ENCODE results near the gene PTPRK.

Gene PTPRK

GRCh38 chr6:128500749-128501600, 19.4 kb downstream of the PTPRK start:
- no peak for DNase-seq (ENCODE audit: extremely low spot score)
- POLR2A ChIA-PET: no interaction called here
- CTCF ChIA-PET: no interaction called here
- TF ChIP-seq PKNOX1 (IDR thresholded peaks at IDR 0.05): no peak
- no peak for TF ChIP-seq FOXA1 (IDR thresholded peaks at IDR 0.05)
- no peak for TF ChIP-seq ARNT (IDR thresholded peaks at IDR 0.05)
- TF ChIP-seq HDGF (IDR thresholded peaks at IDR 0.05; ENCODE audit: borderline replicate concordance): no peak
- TF ChIP-seq NFRKB (IDR thresholded peaks at IDR 0.05): no peak
- no peak for TF ChIP-seq CTBP1 (IDR thresholded peaks at IDR 0.05; ENCODE audit: borderline replicate concordance)
- no peak for TF ChIP-seq ZNF384 (IDR thresholded peaks at IDR 0.05)
- TF ChIP-seq SP1 (IDR thresholded peaks at IDR 0.05): no peak
- TF ChIP-seq FOXM1 (IDR thresholded peaks at IDR 0.05; ENCODE audit: borderline replicate concordance): no peak
- no peak for TF ChIP-seq L3MBTL2 (conservative IDR thresholded peaks at IDR 0.05)
- no peak for TF ChIP-seq SUZ12 (IDR thresholded peaks at IDR 0.05)
- TF ChIP-seq TARDBP (IDR thresholded peaks at IDR 0.05): no peak
- no peak for TF ChIP-seq ELF4 (IDR thresholded peaks at IDR 0.05)
- no peak for TF ChIP-seq BHLHE40 (IDR thresholded peaks at IDR 0.05; ENCODE audit: borderline replicate concordance)
- TF ChIP-seq FOXK2 (IDR thresholded peaks at IDR 0.05): no peak
- no peak for TF ChIP-seq LEF1 (IDR thresholded peaks at IDR 0.05; ENCODE audit: borderline replicate concordance)

GRCh38 chr6:128500014-128500413, 20.4 kb downstream of the PTPRK start:
- DNase-seq (ENCODE audit: extremely low spot score): no peak
- TF ChIP-seq SUZ12 (IDR thresholded peaks at IDR 0.05) (no peak), ELF4 (IDR thresholded peaks at IDR 0.05) (no peak), ZNF384 (IDR thresholded peaks at IDR 0.05) (no peak), LEF1 (IDR thresholded peaks at IDR 0.05; ENCODE audit: borderline replicate concordance) (no peak), TARDBP (IDR thresholded peaks at IDR 0.05) (no peak), FOXA1 (IDR thresholded peaks at IDR 0.05) (no peak), HDGF (IDR thresholded peaks at IDR 0.05; ENCODE audit: borderline replicate concordance) (no peak), FOXM1 (IDR thresholded peaks at IDR 0.05; ENCODE audit: borderline replicate concordance) (no peak)
- POLR2A ChIA-PET: no interaction called here
- CTCF ChIA-PET: interaction anchor here (1.1 kb wide), 1 partner anchor 13 kb away, joined by 3 read pairs; no protein-coding TSS in a partner anchor

- TF ChIP-seq CTBP1 (IDR thresholded peaks at IDR 0.05; ENCODE audit: borderline replicate concordance): no peak
- TF ChIP-seq ELF4 (IDR thresholded peaks at IDR 0.05): no peak
- no peak for TF ChIP-seq LEF1 (IDR thresholded peaks at IDR 0.05; ENCODE audit: borderline replicate concordance)
- no peak for TF ChIP-seq SUZ12 (IDR thresholded peaks at IDR 0.05)
- TF ChIP-seq NFRKB (IDR thresholded peaks at IDR 0.05): no peak
- TF ChIP-seq ZNF384 (IDR thresholded peaks at IDR 0.05): no peak
- no peak for TF ChIP-seq FOXA1 (IDR thresholded peaks at IDR 0.05)
- TF ChIP-seq FOXM1 (IDR thresholded peaks at IDR 0.05; ENCODE audit: borderline replicate concordance): no peak
- no peak for TF ChIP-seq SP1 (IDR thresholded peaks at IDR 0.05)
- no peak for TF ChIP-seq BHLHE40 (IDR thresholded peaks at IDR 0.05; ENCODE audit: borderline replicate concordance)
- no peak for TF ChIP-seq FOXK2 (IDR thresholded peaks at IDR 0.05)
- TF ChIP-seq PKNOX1 (IDR thresholded peaks at IDR 0.05): no peak
- TF ChIP-seq TARDBP (IDR thresholded peaks at IDR 0.05): no peak
- TF ChIP-seq L3MBTL2 (conservative IDR thresholded peaks at IDR 0.05): no peak
- TF ChIP-seq HDGF (IDR thresholded peaks at IDR 0.05; ENCODE audit: borderline replicate concordance): no peak
- TF ChIP-seq ARNT (IDR thresholded peaks at IDR 0.05): no peak
- DNase-seq (ENCODE audit: extremely low spot score): no peak
- CTCF ChIA-PET: interaction anchor here (0.6 to 1.1 kb wide), 2 partner anchors 12 to 243 kb away, joined by 3 read pairs; no protein-coding TSS in a partner anchor
- POLR2A ChIA-PET: no interaction called here
These were observed 21.2 kb downstream of the PTPRK start for GRCh38 chr6:128499079-128499731.

- TF ChIP-seq ELF4 (IDR thresholded peaks at IDR 0.05) (no peak), ZNF384 (IDR thresholded peaks at IDR 0.05) (no peak), TARDBP (IDR thresholded peaks at IDR 0.05) (no peak), SP1 (IDR thresholded peaks at IDR 0.05) (no peak), FOXA1 (IDR thresholded peaks at IDR 0.05) (no peak), SUZ12 (IDR thresholded peaks at IDR 0.05) (no peak), HDGF (IDR thresholded peaks at IDR 0.05; ENCODE audit: borderline replicate concordance) (no peak), FOXK2 (IDR thresholded peaks at IDR 0.05) (no peak), NFRKB (IDR thresholded peaks at IDR 0.05) (no peak), FOXM1 (IDR thresholded peaks at IDR 0.05; ENCODE audit: borderline replicate concordance) (no peak), CTBP1 (IDR thresholded peaks at IDR 0.05; ENCODE audit: borderline replicate concordance) (no peak)
- ChIA-PET CTCF (interaction anchor here (0.7 kb wide), 1 partner anchor 983 kb away, joined by 3 read pairs; no protein-coding TSS in a partner anchor), POLR2A (no interaction called here)
These were observed 22.2 kb downstream of the PTPRK start for GRCh38 chr6:128498234-128498633.

GRCh38 chr6:128495536-128496333, 24.7 kb downstream of the PTPRK start:
- no peak for DNase-seq (ENCODE audit: extremely low spot score)
- TF ChIP-seq ELF4 (IDR thresholded peaks at IDR 0.05) (no peak), ARNT (IDR thresholded peaks at IDR 0.05) (no peak), HDGF (IDR thresholded peaks at IDR 0.05; ENCODE audit: borderline replicate concordance) (no peak), TARDBP (IDR thresholded peaks at IDR 0.05) (no peak), BHLHE40 (IDR thresholded peaks at IDR 0.05; ENCODE audit: borderline replicate concordance) (no peak), NFRKB (IDR thresholded peaks at IDR 0.05) (no peak), PKNOX1 (IDR thresholded peaks at IDR 0.05) (no peak), ZNF384 (IDR thresholded peaks at IDR 0.05) (no peak), L3MBTL2 (conservative IDR thresholded peaks at IDR 0.05) (no peak), LEF1 (IDR thresholded peaks at IDR 0.05; ENCODE audit: borderline replicate concordance) (no peak), FOXA1 (IDR thresholded peaks at IDR 0.05) (no peak)
- ChIA-PET CTCF (no interaction called here), POLR2A (no interaction called here)

More at GRCh38 chr6:128498234-128498633, 22.2 kb downstream of the PTPRK start:
- no peak for DNase-seq (ENCODE audit: extremely low spot score)

Measured in HEK293T (cell line).